ENCODE data around the gene DLG1. TPM values are rescaled to one million over a fixed set of nuclear protein-coding genes. Genes with fewer than 3 reads are reported as not detected.

DLG1 gene
- total and polyA plus RNA-seq, 9 of the 15 experiments (the other 6 are each of a cell fraction or from before 2014, with no cell fraction given): 9.4 to 63.5 (median 43.6) TPM

DNA sequence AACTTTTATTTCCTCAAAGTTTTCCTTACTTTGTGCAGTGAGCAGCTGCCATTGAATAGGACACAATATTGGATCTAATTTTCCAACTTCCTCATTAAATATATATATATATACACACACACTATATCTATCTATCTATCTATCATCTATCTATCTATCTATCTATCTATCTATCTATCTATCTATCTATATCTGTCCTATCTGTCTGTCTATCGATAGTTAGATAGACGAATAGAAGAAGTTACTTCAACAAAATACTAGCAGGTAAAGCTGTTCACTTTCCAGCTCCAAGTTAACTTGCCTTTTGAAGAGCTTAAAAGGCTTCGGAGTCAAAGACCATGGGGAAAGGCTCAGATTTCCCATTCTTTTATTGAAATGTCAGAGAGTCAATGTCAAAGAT, 3.6 kb upstream of the DLG1 start:
- TF ChIP-seq DACH1 (IDR thresholded peaks at IDR 0.05; ENCODE audit: partially characterized antibody) (peak; percentile 94), LEF1 (IDR thresholded peaks at IDR 0.05) (no peak), SIN3B (IDR thresholded peaks at IDR 0.05; ENCODE audit: low read depth) (no peak)
- in situ Hi-C loops (cut with MboI): no loop called here
- no peak for FAIRE-seq
- 58% methylated on average over 3 of the region's 3 CpGs for WGBS (ENCODE audit: insufficient coverage, low coverage, missing lambda C conversion rate)
- ChIA-PET CTCF (ENCODE audit: low intra/inter-chr PET ratio) (no interaction called here), POLR2A (interaction anchor here (1.7 kb wide), 1 partner anchor 12 kb away, joined by 4 read pairs; no protein-coding TSS in a partner anchor)
- no peak overlapping the region for H3K4me3 ChIP-seq
- no peaks in the 10 kb centered on the region for H4K20me1 ChIP-seq (replicated peaks; ENCODE audit: control insufficient read depth, insufficient read depth, low read length)
- H3K27me3 ChIP-seq (ENCODE audit: control insufficient read depth in 2 of 2, insufficient read depth in 2 of 2, low read length in 2 of 2): no peaks in the 10 kb centered on the region
- H3K9me3 ChIP-seq (replicated peaks; ENCODE audit: control insufficient read depth, insufficient read depth, low read depth, low read length): no peaks in the 10 kb centered on the region
- peaks cover 14 to 22% of the 10 kb centered on the region in 2 experiments; a peak in 4 of 5 replicates for H3K4me1 ChIP-seq (replicated peaks in 1 of 2; ENCODE audit: control insufficient read depth in 2 of 2, insufficient read depth in 2 of 2, low read length in 2 of 2)
- intact Hi-C loops (cut with micrococcal nuclease): no loop called here
- BruUV-seq (replicated peaks): no TSS peak
- no peaks in the 10 kb centered on the region for H3K36me3 ChIP-seq (ENCODE audit: control insufficient read depth, insufficient read depth, low read length)
- no peak overlapping the region for H2AFZ ChIP-seq (ENCODE audit: low read depth, low read length)
- H3K27ac ChIP-seq (ENCODE audit: extremely low read depth, low read depth, low read length): no peak overlapping the region
- H3K4me2 ChIP-seq (ENCODE audit: insufficient read depth, low read length): no peak overlapping the region
- no peak overlapping the region for H3K9ac ChIP-seq (ENCODE audit: insufficient read depth in 1 of 2, low read depth in 2 of 2, low read length in 2 of 2)
- peaks cover 8% of the 10 kb centered on the region for H3K79me2 ChIP-seq (ENCODE audit: control insufficient read depth, insufficient read depth, low read length)
- no peak for ATAC-seq
- no peak for DNase-seq (ENCODE audit: extremely low read depth in 1 of 4, low spot score in 3 of 4)
- H3K9me1 ChIP-seq (ENCODE audit: control insufficient read depth, insufficient read depth, low read length): no peaks in the 10 kb centered on the region

DNA sequence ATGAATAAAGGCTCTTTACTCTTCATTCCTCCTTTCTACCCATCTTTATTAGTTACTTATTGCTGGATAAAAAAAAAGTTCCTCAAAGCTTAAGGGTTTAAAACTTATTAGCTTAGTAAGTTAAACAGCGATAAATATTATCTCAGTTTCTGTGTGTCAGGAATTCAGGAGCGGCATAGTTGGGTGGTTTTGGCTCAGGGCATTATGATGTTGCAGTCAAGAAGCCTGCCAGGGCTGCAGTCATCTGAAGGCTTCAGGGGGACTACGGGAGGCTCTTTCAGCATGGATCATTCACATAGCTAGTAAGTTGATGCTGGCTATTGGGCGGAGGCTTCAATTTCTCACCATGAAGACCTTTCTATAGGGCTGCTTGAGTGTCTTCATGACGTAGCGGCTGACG, 1.9 kb upstream of the DLG1 start:
- H2AFZ ChIP-seq (ENCODE audit: low read depth, low read length): 0 out of 2 replicates have a peak overlapping the region, but pooled peaks have one; percentile 94
- no peak for DNase-seq (ENCODE audit: extremely low read depth in 1 of 4, low spot score in 3 of 4)
- H3K4me2 ChIP-seq (ENCODE audit: insufficient read depth, low read length): no peak overlapping the region
- CTCF ChIA-PET (ENCODE audit: low intra/inter-chr PET ratio): no interaction called here
- TF ChIP-seq, protein P1, sequence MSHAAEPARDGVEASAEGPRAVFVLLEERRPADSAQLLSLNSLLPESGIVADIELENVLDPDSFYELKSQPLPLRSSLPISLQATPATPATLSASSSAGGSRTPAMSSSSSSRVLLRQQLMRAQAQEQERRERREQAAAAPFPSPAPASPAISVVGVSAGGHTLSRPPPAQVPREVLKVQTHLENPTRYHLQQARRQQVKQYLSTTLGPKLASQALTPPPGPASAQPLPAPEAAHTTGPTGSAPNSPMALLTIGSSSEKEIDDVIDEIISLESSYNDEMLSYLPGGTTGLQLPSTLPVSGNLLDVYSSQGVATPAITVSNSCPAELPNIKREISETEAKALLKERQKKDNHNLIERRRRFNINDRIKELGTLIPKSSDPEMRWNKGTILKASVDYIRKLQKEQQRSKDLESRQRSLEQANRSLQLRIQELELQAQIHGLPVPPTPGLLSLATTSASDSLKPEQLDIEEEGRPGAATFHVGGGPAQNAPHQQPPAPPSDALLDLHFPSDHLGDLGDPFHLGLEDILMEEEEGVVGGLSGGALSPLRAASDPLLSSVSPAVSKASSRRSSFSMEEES (CRISPR knock-in tag; IDR thresholded peaks at IDR 0.05): no peak
- TF ChIP-seq, protein P2, sequence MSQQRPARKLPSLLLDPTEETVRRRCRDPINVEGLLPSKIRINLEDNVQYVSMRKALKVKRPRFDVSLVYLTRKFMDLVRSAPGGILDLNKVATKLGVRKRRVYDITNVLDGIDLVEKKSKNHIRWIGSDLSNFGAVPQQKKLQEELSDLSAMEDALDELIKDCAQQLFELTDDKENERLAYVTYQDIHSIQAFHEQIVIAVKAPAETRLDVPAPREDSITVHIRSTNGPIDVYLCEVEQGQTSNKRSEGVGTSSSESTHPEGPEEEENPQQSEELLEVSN (IDR thresholded peaks at IDR 0.05; ENCODE audit: borderline replicate concordance in 1 of 2, extremely low read depth in 1 of 2, insufficient read depth in 1 of 2, insufficient read length in 1 of 2, low read depth in 1 of 2, low read length in 1 of 2, poor library complexity in 1 of 2, severe bottlenecking in 1 of 2): no peak
- no peak for TF ChIP-seq PYGO2 (tag; IDR thresholded peaks at IDR 0.05)
- no peak for TF ChIP-seq TSC22D4 (tag; IDR thresholded peaks at IDR 0.05)
- TF ChIP-seq POLR2G (IDR thresholded peaks at IDR 0.05; ENCODE audit: low read depth, low read length): no peak
- no peak for TF ChIP-seq MTF1 (CRISPR knock-in tag; IDR thresholded peaks at IDR 0.05; ENCODE audit: borderline replicate concordance)
- no peak for TF ChIP-seq ETV6 (IDR thresholded peaks at IDR 0.05; ENCODE audit: borderline replicate concordance in 1 of 2, low read depth in 2 of 2, low read length in 1 of 2)
- TF ChIP-seq ETV6 (CRISPR knock-in tag; IDR thresholded peaks at IDR 0.05; ENCODE audit: borderline replicate concordance): no peak
- TF ChIP-seq HMGN3 (IDR thresholded peaks at IDR 0.05; ENCODE audit: borderline replicate concordance, extremely low read depth, insufficient read length, low read depth, low read length): no peak
- no TSS peak for BruUV-seq (replicated peaks)
- H3K9me3 ChIP-seq (replicated peaks; ENCODE audit: control insufficient read depth, insufficient read depth, low read depth, low read length): no peaks in the 10 kb centered on the region
- H3K9ac ChIP-seq (ENCODE audit: insufficient read depth in 1 of 2, low read depth in 2 of 2, low read length in 2 of 2): no peak overlapping the region
- H3K4me3 ChIP-seq: no peak overlapping the region
- no peaks in the 10 kb centered on the region for H3K9me1 ChIP-seq (ENCODE audit: control insufficient read depth, insufficient read depth, low read length)
- in situ Hi-C loops (cut with MboI): no loop called here
- H3K27ac ChIP-seq (ENCODE audit: extremely low read depth, low read depth, low read length): no peak overlapping the region
- H3K27me3 ChIP-seq (ENCODE audit: control insufficient read depth in 2 of 2, insufficient read depth in 2 of 2, low read length in 2 of 2): no peaks in the 10 kb centered on the region
- peaks cover 9% of the 10 kb centered on the region; the same call in 2 of the 3 replicates for H3K36me3 ChIP-seq (ENCODE audit: control insufficient read depth, insufficient read depth, low read length)
- POLR2A ChIA-PET: interaction anchor here (1.2 to 2.0 kb wide), 2 partner anchors 9 to 17 kb away, joined by 3 to 9 read pairs; no protein-coding TSS in a partner anchor
- ATAC-seq: no peak
- H4K20me1 ChIP-seq (replicated peaks; ENCODE audit: control insufficient read depth, insufficient read depth, low read length): no peaks in the 10 kb centered on the region
- H3K79me2 ChIP-seq (ENCODE audit: control insufficient read depth, insufficient read depth, low read length): peaks cover 25% of the 10 kb centered on the region
- H3K4me1 ChIP-seq (replicated peaks in 1 of 2; ENCODE audit: control insufficient read depth in 2 of 2, insufficient read depth in 2 of 2, low read length in 2 of 2): peaks cover 11 to 22% of the 10 kb centered on the region in 2 experiments; a peak in 4 of 5 replicates
- WGBS (ENCODE audit: insufficient coverage, low coverage, missing lambda C conversion rate): 90% methylated on average over 7 of the region's 7 CpGs
- intact Hi-C loops (cut with micrococcal nuclease): no loop called here
- peak; percentile 26 for FAIRE-seq
